HepG2 (cell line): ENCODE results near the gene LRBA. TPM values are rescaled to one million over a fixed set of nuclear protein-coding genes. Genes with fewer than 3 reads are reported as not detected.

ENCODE experiments used
- ARNT ChIP-seq: fragments of 450-650 bp; IDR thresholded peaks from 2 replicates; pipeline ENCODE4 v1.6.1; 2017
- CHD2 ChIP-seq: IDR thresholded peaks from 2 replicates; pipeline ENCODE4 v1.6.1; 2011; ENCODE audit warnings: low read depth, low read length, improper control_type of control experiment
- DBP ChIP-seq: sonication (generic); formaldehyde crosslinking; IDR thresholded peaks from 2 replicates; pipeline ENCODE4 v1.4.0; 2020; ENCODE audit warnings: missing genetic modification reagents; ENCODE audit errors: not compliant biosample characterization
- ETV5 ChIP-seq: IDR thresholded peaks from 2 replicates; pipeline ENCODE4 v1.6.1; 2018; ENCODE audit warnings: missing biosample characterization, missing genetic modification reagents, inconsistent platforms, borderline replicate concordance
- FOXK1 ChIP-seq: sonication (generic); formaldehyde crosslinking; IDR thresholded peaks from 2 replicates; pipeline ENCODE4 v1.4.0; 2020; ENCODE audit warnings: low read depth, missing genetic modification reagents, borderline replicate concordance
- FOXP1 ChIP-seq, 2 experiments: fragments of 450-650 bp in 1 of 2; IDR thresholded peaks; 2 replicates each; pipeline ENCODE4 v1.6.1; 2017 to 2018; ENCODE audit warnings: antibody characterized with exemption in 1 of 2
- GABPB1 ChIP-seq: IDR thresholded peaks from 2 replicates; pipeline ENCODE4 v1.6.1; 2016; ENCODE audit warnings: mild to moderate bottlenecking, missing genetic modification reagents, moderate library complexity, missing compliant biosample characterization
- GTF3A ChIP-seq: sonication (generic); formaldehyde crosslinking; conservative IDR thresholded peaks from 2 replicates; pipeline ENCODE4 v1.4.0; 2020; ENCODE audit warnings: mild to moderate bottlenecking, missing genetic modification reagents
- MEF2D ChIP-seq: sonication (generic); formaldehyde crosslinking; IDR thresholded peaks from 2 replicates; pipeline ENCODE4 v1.5.1; 2020; ENCODE audit warnings: mild to moderate bottlenecking, missing genetic modification reagents
- MYNN ChIP-seq: sonication (generic); formaldehyde crosslinking; IDR thresholded peaks from 2 replicates; pipeline ENCODE4 v1.4.0; 2020; ENCODE audit warnings: mild to moderate bottlenecking, low read depth, missing genetic modification reagents
- NFYB ChIP-seq: sonication (generic); formaldehyde crosslinking; IDR thresholded peaks from 2 replicates; pipeline ENCODE4 v1.4.0; 2020; ENCODE audit warnings: missing genetic modification reagents
- NONO ChIP-seq, 2 experiments: fragments of 450-650 bp in 1 of 2; sonication (generic) in 1 of 2; formaldehyde crosslinking in 1 of 2; IDR thresholded peaks in 1 of 2; conservative IDR thresholded peaks in 1 of 2; 2 replicates each; pipeline versions ENCODE4 v1.6.1 to v1.8.0; 2017 to 2022; ENCODE audit warnings: mild to moderate bottlenecking in 1 of 2, missing genetic modification reagents in 1 of 2, moderate library complexity in 1 of 2
- PHF8 ChIP-seq: sonication (generic); formaldehyde crosslinking; IDR thresholded peaks from 2 replicates; pipeline ENCODE4 v1.5.0; 2020; ENCODE audit warnings: missing genetic modification reagents
- TCF7 ChIP-seq: sonication (generic); IDR thresholded peaks from 2 replicates; pipeline ENCODE4 v1.6.1; 2016; ENCODE audit warnings: antibody characterized with exemption, low read depth
- ZBTB33 ChIP-seq: sonication (generic); formaldehyde crosslinking; IDR thresholded peaks from 2 replicates; pipeline ENCODE4 v1.4.0; 2020; ENCODE audit warnings: missing genetic modification reagents
- ZFP41 ChIP-seq: sonication (generic); formaldehyde crosslinking; IDR thresholded peaks from 2 replicates; pipeline ENCODE4 v1.4.0; 2020; ENCODE audit warnings: mild to moderate bottlenecking, missing genetic modification reagents, borderline replicate concordance
- ZNF17 ChIP-seq: sonication (generic); formaldehyde crosslinking; IDR thresholded peaks from 2 replicates; pipeline ENCODE4 v1.5.0; 2020; ENCODE audit warnings: mild to moderate bottlenecking, missing genetic modification reagents
- ZNF30 ChIP-seq: sonication (generic); formaldehyde crosslinking; IDR thresholded peaks from 2 replicates; pipeline ENCODE4 v1.5.0; 2020; ENCODE audit warnings: mild to moderate bottlenecking, missing genetic modification reagents
- ZNF337 ChIP-seq: sonication (generic); formaldehyde crosslinking; IDR thresholded peaks from 2 replicates; pipeline ENCODE4 v1.5.1; 2020; ENCODE audit warnings: missing genetic modification reagents, low read depth, mild to moderate bottlenecking, borderline replicate concordance
- ZNF549 ChIP-seq: sonication (generic); formaldehyde crosslinking; IDR thresholded peaks from 2 replicates; pipeline ENCODE4 v1.5.0; 2020; ENCODE audit warnings: missing genetic modification reagents
- ZNF746 ChIP-seq: sonication (generic); formaldehyde crosslinking; IDR thresholded peaks from 2 replicates; pipeline ENCODE4 v1.8.0; 2022; ENCODE audit warnings: mild to moderate bottlenecking, missing genetic modification reagents
- ZNF83 ChIP-seq: sonication (generic); formaldehyde crosslinking; IDR thresholded peaks from 2 replicates; pipeline ENCODE4 v1.4.0; 2020; ENCODE audit warnings: missing genetic modification reagents, mild to moderate bottlenecking, borderline replicate concordance
- polyA plus RNA-seq, 8 experiments: library from polyadenylated mRNA; depleted of rRNA in 3 of 8; stranded (reverse) in 7 of 8; unstranded in 1 of 8; fragments of >200 nt; fragmentation: Illumina TruSeq in 4 of 8; extraction: Trizol in 4 of 8; gene quantifications; 2 replicates each; pipeline versions ENCODE4 v1.2.1 to v1.2.3, GENCODE V29; 2011 to 2016; ENCODE audit warnings: low read depth in 4 of 8, missing spikeins in 1 of 8, mixed read lengths in 1 of 8; ENCODE audit not compliant: insufficient read depth in 1 of 8
- total RNA-seq, 5 experiments: library from RNA; depleted of rRNA; stranded (reverse); fragments of >200 nt; fragmentation: Illumina TruSeq; extraction: Trizol; gene quantifications; 2 replicates each; pipeline ENCODE4 v1.2.3, GENCODE V29; 2016; ENCODE audit warnings: low read depth in 1 of 5
- TF ChIP-seq, protein P1 (sequence below): sonication (generic); formaldehyde crosslinking; IDR thresholded peaks from 2 replicates; pipeline ENCODE4 v1.4.0; 2020; ENCODE audit warnings: low read depth, missing genetic modification reagents
- TF ChIP-seq, protein P2 (sequence below): sonication (generic); formaldehyde crosslinking; IDR thresholded peaks from 2 replicates; pipeline ENCODE4 v1.5.1; 2020; ENCODE audit warnings: mild to moderate bottlenecking, missing genetic modification reagents, borderline replicate concordance

The LRBA gene
- total and polyA plus RNA-seq, 2 of the 13 experiments (the other 11 are each of a cell fraction or from before 2014, with no cell fraction given) = 21.0 to 37.2 TPM

GRCh38 chr4:150264595-150265161, 750.4 kb downstream of the LRBA start (continued):
- TF ChIP-seq ZNF30 (CRISPR knock-in tag) = no peak
- no peak for TF ChIP-seq ETV5
- TF ChIP-seq ARNT = no peak
- TF ChIP-seq, protein P1, sequence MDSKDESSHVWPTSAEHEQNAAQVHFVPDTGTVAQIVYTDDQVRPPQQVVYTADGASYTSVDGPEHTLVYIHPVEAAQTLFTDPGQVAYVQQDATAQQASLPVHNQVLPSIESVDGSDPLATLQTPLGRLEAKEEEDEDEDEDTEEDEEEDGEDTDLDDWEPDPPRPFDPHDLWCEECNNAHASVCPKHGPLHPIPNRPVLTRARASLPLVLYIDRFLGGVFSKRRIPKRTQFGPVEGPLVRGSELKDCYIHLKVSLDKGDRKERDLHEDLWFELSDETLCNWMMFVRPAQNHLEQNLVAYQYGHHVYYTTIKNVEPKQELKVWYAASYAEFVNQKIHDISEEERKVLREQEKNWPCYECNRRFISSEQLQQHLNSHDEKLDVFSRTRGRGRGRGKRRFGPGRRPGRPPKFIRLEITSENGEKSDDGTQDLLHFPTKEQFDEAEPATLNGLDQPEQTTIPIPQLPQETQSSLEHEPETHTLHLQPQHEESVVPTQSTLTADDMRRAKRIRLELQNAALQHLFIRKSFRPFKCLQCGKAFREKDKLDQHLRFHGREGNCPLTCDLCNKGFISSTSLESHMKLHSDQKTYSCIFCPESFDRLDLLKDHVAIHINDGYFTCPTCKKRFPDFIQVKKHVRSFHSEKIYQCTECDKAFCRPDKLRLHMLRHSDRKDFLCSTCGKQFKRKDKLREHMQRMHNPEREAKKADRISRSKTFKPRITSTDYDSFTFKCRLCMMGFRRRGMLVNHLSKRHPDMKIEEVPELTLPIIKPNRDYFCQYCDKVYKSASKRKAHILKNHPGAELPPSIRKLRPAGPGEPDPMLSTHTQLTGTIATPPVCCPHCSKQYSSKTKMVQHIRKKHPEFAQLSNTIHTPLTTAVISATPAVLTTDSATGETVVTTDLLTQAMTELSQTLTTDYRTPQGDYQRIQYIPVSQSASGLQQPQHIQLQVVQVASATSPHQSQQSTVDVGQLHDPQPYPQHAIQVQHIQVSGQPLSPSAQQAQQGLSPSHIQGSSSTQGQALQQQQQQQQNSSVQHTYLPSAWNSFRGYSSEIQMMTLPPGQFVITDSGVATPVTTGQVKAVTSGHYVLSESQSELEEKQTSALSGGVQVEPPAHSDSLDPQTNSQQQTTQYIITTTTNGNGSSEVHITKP = no peak
- TF ChIP-seq DBP = no peak
- no peak for TF ChIP-seq ZNF746 (CRISPR knock-in tag)
- no peak for TF ChIP-seq ZBTB33
- no peak for TF ChIP-seq FOXP1 (IDR thresholded peaks at IDR 0.05)
- TF ChIP-seq FOXP1 (CRISPR knock-in tag; IDR thresholded peaks at IDR 0.05) = peak; percentile 74
- no peak for TF ChIP-seq MYNN (CRISPR knock-in tag)
- no peak for TF ChIP-seq CHD2
- TF ChIP-seq ZNF549 (CRISPR knock-in tag) = no peak
- TF ChIP-seq FOXK1 (CRISPR knock-in tag) = no peak
- no peak for TF ChIP-seq ZFP41 (CRISPR knock-in tag)
- 0 out of 2 replicates have a peak, but pooled peaks have one; percentile 39 for TF ChIP-seq MEF2D (CRISPR knock-in tag)
- no peak for TF ChIP-seq ZNF17 (CRISPR knock-in tag)
- no peak for TF ChIP-seq ZNF337 (CRISPR knock-in tag)
- TF ChIP-seq PHF8 (CRISPR knock-in tag) = no peak
- TF ChIP-seq, protein P2, sequence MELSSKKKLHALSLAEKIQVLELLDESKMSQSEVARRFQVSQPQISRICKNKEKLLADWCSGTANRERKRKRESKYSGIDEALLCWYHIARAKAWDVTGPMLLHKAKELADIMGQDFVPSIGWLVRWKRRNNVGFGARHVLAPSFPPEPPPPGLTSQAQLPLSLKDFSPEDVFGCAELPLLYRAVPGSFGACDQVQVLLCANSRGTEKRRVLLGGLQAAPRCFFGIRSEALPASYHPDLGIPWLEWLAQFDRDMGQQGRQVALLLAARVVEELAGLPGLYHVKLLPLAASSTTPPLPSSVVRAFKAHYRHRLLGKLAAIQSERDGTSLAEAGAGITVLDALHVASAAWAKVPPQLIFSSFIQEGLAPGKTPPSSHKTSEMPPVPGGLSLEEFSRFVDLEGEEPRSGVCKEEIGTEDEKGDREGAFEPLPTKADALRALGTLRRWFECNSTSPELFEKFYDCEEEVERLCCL (CRISPR knock-in tag) = no peak
- TF ChIP-seq GTF3A (CRISPR knock-in tag) = no peak
- no peak for TF ChIP-seq NFYB (CRISPR knock-in tag)
- peak; percentile 36; the same call in 1 of the 2 replicates for TF ChIP-seq TCF7
- TF ChIP-seq GABPB1 (CRISPR knock-in tag) = no peak
- TF ChIP-seq NONO (IDR thresholded peaks at IDR 0.05) = no peak
- TF ChIP-seq NONO (CRISPR knock-in tag; conservative IDR thresholded peaks at IDR 0.05) = no peak
- TF ChIP-seq ZNF83 (CRISPR knock-in tag) = no peak
